ENCODE data around the gene MPRIP.

The MPRIP gene

DNA sequence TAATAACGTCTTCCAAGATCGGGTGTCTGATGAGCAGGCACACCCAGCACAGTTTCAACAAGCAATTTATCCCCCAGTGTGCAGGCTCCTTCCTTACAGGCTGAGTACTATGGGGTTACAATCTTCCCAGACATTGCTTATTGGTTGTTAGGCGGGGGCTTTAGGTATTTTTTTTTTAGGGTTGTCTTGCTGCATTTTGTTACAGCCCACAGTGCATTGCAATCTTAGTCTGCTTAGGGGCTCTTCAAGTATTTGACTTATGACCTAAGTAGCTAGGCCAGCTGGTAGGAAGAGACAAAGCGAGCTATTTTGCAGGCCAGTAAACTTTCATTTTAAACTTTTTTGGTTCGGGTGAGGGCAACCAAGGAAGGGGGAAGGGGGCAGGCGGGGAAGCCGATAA is 158.1 kb downstream of the MPRIP start:
- DNase-seq = no peak

DNA sequence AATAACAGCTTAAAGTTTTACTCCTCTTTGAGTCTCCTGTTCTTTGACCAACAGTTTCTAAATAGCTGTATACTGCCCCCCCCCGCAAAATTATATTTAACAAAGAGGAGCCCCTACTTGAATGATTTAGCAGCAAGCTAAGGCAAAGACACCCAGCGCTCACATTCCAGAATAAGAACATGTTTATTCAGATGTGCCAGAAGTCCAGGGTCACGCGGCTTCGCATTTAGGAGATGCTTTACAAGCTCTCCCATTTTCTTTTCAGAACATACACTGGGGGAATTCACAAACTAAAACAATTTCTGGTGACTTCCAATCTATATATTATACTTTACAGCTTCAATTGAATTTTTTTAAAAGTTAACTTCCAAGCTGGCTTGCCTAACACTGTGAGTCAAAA is 158.6 kb downstream of the MPRIP start:
- DNase-seq = no peak

- no peak for DNase-seq
Observed at GRCh38 chr17:17201271-17201670, 159.0 kb downstream of the MPRIP start.

- DNase-seq = no peak
Observed at GRCh38 chr17:17201907-17202306, 159.7 kb downstream of the MPRIP start.

GRCh38 chr17:17203173-17203730 is 161.0 kb downstream of the MPRIP start:
- DNase-seq = no peak

GRCh38 chr17:17204041-17204591 is 161.9 kb downstream of the MPRIP start:
- peak; percentile 25 for DNase-seq

GRCh38 chr17:17204635-17205231 is 162.5 kb downstream of the MPRIP start:
- DNase-seq = peak; percentile 55

GRCh38 chr17:17205368-17206123 is 163.3 kb downstream of the MPRIP start:
- DNase-seq = peak; percentile 67

- peak; percentile 97 for DNase-seq
Observed at GRCh38 chr17:17206124-17206912, 164.1 kb downstream of the MPRIP start, which contains the start of gene PLD6. Gene PLD6 (minus strand): TSS chr17:17206333. CDS start chr17:17206286, 47 bp downstream.

DNA sequence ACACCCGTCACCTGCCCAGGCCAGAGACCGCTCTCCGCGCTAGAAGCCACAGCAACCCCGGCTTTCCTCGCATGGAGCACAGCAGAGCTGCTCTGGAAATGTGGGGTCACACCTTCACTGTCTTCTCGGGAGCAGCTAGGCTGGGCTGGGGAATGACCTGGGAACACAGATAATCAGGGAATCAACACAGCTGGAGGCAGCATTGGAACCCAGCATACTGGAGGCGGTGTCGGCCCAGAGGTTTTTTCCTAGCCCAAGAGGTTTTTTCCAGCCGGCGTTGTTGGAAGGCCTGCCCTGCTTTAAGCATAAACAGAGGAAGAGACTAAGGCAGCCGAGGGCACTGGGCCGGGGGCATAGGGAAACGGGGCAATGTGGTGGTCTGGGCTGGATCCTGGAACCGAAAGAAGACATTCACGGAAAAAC is 164.7 kb downstream of the MPRIP start:
- peak; percentile 55 for DNase-seq

GRCh38 chr17:17207998-17208397 is 165.7 kb downstream of the MPRIP start:
- no peak for DNase-seq

DNA sequence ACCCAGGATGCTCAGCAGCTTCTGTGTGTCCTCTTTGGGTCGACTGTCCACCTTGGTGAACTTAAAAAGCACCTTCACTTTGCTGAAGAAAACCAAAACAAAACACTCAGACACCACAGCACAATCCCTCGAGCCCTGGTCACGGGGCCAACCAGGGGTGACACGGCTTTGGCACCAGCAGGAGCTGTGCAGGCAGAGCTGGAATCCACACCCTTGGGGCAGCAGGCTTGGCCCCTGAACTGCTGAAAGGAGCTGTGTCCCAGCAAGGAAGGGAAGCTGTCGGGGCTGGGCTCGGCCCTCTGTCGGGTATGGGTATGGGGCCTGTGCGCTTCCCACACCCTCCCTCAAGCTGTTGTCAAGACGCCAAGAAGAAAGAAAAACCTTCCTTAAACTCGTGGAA is 171.5 kb downstream of the MPRIP start:
- no peak for DNase-seq

GRCh38 chr17:17214646-17215436 is 172.6 kb downstream of the MPRIP start:
- no peak for DNase-seq

DNA sequence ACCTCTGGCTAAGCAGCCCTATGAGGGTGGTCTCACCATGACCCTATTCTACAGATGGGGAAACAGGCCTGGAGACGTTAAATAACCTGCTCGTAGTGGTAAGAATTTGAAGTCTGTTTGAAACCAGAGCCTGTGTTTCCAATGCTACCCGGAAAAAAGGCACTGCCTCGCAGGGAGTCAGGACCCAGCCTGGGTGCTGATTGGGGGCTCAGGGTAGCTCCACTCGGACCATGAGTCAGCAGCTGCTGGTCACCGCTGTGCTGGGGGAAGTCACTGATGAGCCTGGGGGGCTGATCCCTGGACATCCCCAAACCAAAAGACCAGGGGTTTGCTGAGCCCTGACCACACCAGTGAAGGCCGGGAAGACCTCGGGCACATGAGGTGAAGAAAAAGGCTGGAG is 173.3 kb downstream of the MPRIP start:
- DNase-seq = no peak

DNA sequence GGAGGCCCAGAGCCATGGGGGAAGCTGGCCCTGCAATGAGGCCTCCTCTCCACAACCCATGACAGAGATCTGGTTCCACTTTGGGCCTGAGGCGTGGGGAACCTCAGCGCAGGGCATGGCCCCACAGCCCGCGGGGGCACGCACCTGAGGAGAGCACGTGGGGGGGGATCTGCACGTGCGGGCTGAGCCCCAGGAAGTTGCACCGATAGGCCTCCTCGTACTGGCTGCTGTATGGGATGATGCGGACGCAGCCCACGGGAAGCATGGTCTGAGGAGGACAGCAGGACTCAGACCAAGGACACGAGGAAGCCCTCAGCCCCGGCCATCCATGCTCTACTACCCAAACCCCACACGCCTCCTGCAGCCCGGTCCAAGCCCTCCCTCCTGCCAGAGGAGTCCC is 174.0 kb downstream of the MPRIP start:
- DNase-seq = no peak

DNA sequence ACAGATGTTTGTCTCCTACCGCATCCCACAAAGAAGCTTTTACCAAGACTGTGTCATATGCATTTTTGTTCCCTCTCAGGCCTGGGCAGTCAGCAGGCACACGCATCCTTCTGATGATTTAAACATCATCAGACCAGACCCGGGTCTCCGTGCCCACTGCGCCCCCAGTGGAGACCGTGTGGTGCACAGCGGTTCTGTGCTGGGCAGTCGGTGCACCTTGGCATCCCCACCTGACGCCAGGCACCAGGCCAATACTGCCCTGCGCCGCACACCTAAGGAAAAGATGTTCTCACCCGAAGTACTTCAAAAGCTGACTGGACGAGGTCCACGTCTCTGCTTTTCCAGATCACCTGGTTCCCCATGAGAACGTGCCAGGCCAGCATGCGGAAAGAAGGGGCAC is 174.5 kb downstream of the MPRIP start:
- DNase-seq = no peak

DNA sequence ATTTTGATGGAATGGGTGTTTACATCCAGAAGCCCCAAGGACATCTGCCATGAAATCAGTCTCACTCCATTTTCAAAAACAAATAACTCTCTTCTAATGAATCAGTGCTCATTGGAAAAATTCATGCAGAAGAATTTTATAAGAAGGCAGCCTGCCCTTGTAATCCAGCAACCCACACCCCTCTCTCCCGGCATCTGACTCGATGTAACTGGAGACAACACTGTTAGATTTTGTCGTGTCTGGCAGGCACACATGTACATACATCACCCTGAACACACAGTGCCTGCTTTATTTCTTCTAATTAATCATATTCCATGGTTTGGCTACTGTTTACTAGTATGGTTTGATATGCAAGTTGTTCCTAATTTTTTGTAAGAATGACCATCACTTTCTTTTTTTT is 175.7 kb downstream of the MPRIP start:
- no peak for DNase-seq

- DNase-seq = no peak
Observed at GRCh38 chr17:17220529-17220928, 178.3 kb downstream of the MPRIP start.

DNA sequence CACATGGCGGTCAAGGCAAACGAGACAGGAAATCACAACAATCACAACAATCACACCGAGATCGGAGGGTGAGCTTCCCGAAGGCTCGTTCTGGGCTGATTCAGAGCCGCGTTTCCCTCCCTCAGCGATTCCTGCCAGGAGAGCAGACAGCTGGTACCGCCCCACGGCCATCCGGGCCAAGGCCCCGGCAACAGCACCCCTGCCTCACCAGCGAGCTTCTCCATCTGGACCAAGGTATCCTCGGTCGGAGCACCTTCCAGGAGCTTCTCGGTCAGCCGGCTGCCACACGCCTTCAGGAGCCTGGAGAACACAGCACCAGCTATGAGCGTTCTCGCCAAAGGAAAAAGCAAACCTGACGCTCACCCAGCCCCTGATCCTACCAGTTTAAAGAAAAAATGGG is 179.1 kb downstream of the MPRIP start:
- DNase-seq = no peak

- DNase-seq = no peak
Observed at GRCh38 chr17:17223736-17224135, 181.5 kb downstream of the MPRIP start.

DNA sequence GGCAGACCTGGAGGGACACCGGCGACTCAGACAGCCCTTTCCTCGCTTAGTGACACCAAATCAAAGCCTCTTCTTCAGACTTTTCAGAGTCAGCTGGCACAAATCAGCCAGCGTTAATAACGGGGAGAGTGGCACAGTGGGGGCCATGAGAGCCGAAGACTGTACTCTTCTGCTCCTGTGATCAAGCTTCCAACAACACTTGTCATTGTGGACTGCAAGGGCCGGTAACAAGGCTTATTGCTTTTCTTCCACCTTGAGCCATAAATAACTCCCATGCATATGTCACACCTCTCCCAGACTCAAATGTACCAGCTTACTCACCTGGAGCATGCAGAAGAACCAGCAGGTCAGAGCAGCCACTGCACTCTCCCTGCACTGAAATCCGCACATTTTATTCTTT is 181.9 kb downstream of the MPRIP start:
- no peak for DNase-seq

DNA sequence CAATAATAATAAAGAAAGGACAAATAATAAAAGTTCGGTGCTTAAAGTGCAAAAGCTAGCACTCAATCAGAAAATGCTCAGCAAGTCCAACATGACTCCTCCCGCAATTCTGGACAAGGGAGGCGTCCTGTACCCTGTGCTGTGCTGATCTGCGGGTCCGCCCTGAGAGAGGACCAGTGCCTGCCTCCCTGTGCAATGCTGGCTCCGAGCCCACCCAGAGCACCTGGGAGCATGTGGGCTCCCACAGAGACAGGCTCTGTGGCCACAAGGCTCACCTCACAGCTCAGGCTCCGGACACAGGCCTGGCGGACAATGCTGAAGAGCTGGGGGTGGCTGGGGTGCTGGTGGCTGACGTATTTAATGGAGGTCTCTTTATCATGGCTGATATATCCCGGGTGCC is 183.6 kb downstream of the MPRIP start:
- DNase-seq = no peak
